Thymus (tissue), 11 donors: ENCODE data around the gene NLGN1. TPM values are rescaled to one million over a fixed set of nuclear protein-coding genes. Genes with fewer than 3 reads are reported as not detected.

Source experiments
- DNase-seq, 9 donors: peaks; one replicate each; pipeline ENCODE4 v3.0.0-alpha.2; 2013; ENCODE audit warnings: low spot score in 9 of 9, low read depth in 6 of 9, missing footprints in 1 of 9
- H3K27ac ChIP-seq, 2 donors: one replicate each; pipeline ENCODE4 v1.5.1; 2013; ENCODE audit warnings: control low read depth in 1 of 2, low read depth in 1 of 2, low read length in 1 of 2, mild to moderate bottlenecking in 1 of 2, moderate library complexity in 1 of 2
- H3K27me3 ChIP-seq, 2 donors: one replicate each; pipeline ENCODE4 v1.5.1; 2013; ENCODE audit warnings: low read length in 1 of 2; ENCODE audit not compliant: control insufficient read depth in 2 of 2, insufficient read depth in 1 of 2
- H3K36me3 ChIP-seq, 2 donors: one replicate each; pipeline ENCODE4 v1.5.1; 2013; ENCODE audit warnings: low read length in 1 of 2, mild to moderate bottlenecking in 1 of 2, moderate library complexity in 1 of 2; ENCODE audit not compliant: control insufficient read depth in 2 of 2, insufficient read depth in 2 of 2
- H3K4me1 ChIP-seq, 2 donors: one replicate each; pipeline ENCODE4 v1.5.1; 2013; ENCODE audit warnings: low read length in 2 of 2; ENCODE audit not compliant: control insufficient read depth in 2 of 2, insufficient read depth in 2 of 2
- H3K4me3 ChIP-seq, 2 donors: one replicate each; pipeline ENCODE4 v1.5.1; 2013; ENCODE audit warnings: low read length in 2 of 2, control low read depth in 1 of 2, mild to moderate bottlenecking in 1 of 2
- H3K9me3 ChIP-seq, 2 donors: one replicate each; pipeline ENCODE4 v1.5.1; 2013; ENCODE audit warnings: low read length in 1 of 2, mild to moderate bottlenecking in 1 of 2; ENCODE audit not compliant: control insufficient read depth in 2 of 2, insufficient read depth in 1 of 2
- WGBS: extraction: QIAGEN DNeasy Blood & Tissue Kit; methylation state at CpG from one replicate; pipeline ENCODE4 v1.1.7; 2013; 5-methylcytosine and 5-hydroxymethylcytosine counted together
- polyA plus RNA-seq: library from polyadenylated mRNA; stranded (reverse); fragments of 200-250 nt; gene quantifications from one replicate; pipeline ENCODE4 v1.2.3, GENCODE V29; 2013
- total RNA-seq: library from RNA; stranded (reverse); fragments of 120-200 nt; gene quantifications from one replicate; pipeline ENCODE4 v1.2.4, GENCODE V29; 2013
- donor health status: healthy.

NLGN1 gene
- total and polyA plus RNA-seq, 2 donors = 0.16 to 0.90 TPM

DNA sequence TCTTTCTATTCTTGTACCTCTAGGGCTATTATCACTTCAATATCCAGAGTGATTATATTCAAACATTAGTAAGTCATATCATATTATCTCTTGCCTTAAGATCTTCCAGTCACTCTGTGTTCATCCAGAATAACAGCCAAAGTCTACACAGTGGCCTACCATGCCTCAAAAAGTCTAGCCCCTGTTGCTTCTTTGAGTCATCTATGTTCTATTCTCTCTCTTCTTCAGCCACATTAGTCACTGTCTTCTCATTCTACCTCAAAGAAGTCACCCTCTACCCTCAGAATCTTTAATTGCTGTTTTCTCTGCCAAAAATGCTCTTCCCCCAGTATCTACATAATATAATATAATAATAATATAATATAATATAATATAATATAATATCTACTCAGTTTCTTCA is 356.0 kb downstream of the NLGN1 start:
- Histone ChIP-seq H3K36me3 (no peaks in the 10 kb centered on the region), H3K4me3 (no peak overlapping the region)
- no peak for DNase-seq

DNA sequence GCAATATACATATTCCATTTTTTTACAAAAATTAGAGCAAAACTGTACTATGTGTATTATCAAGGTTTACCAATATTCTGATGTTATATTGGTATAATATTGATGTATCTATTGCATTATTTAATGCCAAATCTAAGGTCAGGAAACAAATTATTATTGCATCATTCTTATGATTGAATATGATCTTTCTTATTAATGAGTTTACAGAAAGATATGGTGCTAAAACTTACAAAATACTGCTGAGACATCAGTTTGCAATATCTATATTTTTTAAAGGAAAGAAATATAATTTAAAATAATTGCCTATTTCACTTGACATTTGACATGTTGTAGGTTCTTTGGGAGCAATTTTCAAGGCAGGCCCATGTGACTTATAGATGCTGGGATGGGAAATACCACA is 357.6 kb downstream of the NLGN1 start:
- no peaks in the 10 kb centered on the region for H3K9me3 ChIP-seq
- no peak overlapping the region for H3K27ac ChIP-seq
- no peaks in the 10 kb centered on the region for H3K4me1 ChIP-seq
- H3K36me3 ChIP-seq = no peaks in the 10 kb centered on the region
- no peak for DNase-seq
- no peak overlapping the region for H3K4me3 ChIP-seq
- no peaks in the 10 kb centered on the region for H3K27me3 ChIP-seq

More for the DNA sequence above, 356.0 kb downstream of the NLGN1 start:
- Histone ChIP-seq H3K27ac (no peak overlapping the region), H3K4me1 (no peaks in the 10 kb centered on the region), H3K9me3 (no peaks in the 10 kb centered on the region), H3K27me3 (no peaks in the 10 kb centered on the region)

DNA sequence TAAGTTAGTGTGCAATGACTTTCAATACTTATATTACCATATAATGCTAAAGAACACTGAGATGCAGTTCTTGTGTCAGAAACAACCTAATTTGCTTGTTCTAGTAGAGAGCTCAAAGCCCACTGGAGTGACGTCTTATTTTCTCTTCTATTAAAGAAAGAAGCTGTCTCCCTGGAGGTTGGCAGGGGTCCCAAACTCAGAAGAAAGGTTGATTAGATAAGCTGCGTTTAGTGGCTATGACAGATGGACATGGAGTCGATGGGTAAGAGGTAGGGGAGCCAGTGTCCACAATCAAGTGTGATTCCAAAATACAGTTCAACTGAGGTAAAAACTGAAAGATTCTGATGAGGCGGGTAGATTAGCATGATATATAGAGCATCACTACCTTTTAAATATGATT is 363.6 kb downstream of the NLGN1 start:
- DNase-seq = no peak
- Histone ChIP-seq H3K27ac (no peak overlapping the region), H3K36me3 (no peaks in the 10 kb centered on the region), H3K4me1 (no peaks in the 10 kb centered on the region), H3K4me3 (no peak overlapping the region), H3K9me3 (no peaks in the 10 kb centered on the region), H3K27me3 (no peaks in the 10 kb centered on the region)
- 96% methylated on average over 4 of the region's 4 CpGs for WGBS

DNA sequence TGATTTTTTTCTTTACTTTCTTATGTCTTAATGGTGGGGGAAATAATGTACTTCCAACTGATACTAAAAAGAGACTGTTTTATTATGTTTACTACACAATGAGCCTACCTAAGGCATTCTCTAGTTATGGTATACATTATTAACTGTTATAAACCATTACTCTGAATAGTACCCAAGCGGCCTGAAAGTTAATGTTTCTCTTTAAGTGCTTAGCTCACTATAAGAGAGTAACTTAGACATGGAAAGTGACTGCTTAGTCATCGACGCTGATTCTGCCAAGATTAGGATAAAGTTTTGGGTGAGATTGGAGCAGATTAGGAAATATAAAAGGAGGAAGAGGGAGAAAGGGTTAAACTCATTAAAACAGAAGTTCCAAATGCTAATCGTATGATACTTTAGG is 365.0 kb downstream of the NLGN1 start:
- H3K9me3 ChIP-seq = no peaks in the 10 kb centered on the region
- no peaks in the 10 kb centered on the region for H3K4me1 ChIP-seq
- DNase-seq = no peak
- no peaks in the 10 kb centered on the region for H3K36me3 ChIP-seq
- no peak overlapping the region for H3K27ac ChIP-seq
- H3K4me3 ChIP-seq = no peak overlapping the region
- 91% methylated on average over 4 of the region's 4 CpGs for WGBS
- no peaks in the 10 kb centered on the region for H3K27me3 ChIP-seq

DNA sequence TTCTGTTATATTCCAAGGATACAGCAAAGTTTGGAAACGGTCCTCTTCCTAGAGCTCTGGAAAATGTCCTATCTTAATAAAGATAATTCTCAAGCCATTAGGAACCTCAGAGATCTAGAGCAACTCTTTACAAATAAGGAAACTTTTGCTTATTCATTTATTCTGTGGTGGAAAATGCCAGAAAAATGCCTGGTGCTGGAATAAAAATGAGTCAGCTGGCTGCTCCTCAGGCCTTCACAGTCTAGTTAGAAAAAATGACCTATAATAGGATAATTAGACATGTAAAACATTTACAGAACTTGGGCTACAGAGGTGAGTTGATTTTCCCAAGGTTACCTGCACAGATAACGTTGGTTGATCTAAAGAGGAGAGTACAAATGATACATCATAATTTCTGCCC is 372.5 kb downstream of the NLGN1 start:
- Histone ChIP-seq H3K9me3 (no peaks in the 10 kb centered on the region), H3K4me3 (no peak overlapping the region), H3K4me1 (no peaks in the 10 kb centered on the region), H3K27ac (no peak overlapping the region), H3K27me3 (no peaks in the 10 kb centered on the region), H3K36me3 (no peaks in the 10 kb centered on the region)
- 91% methylated on average over 2 of the region's 2 CpGs for WGBS
- DNase-seq = no peak

DNA sequence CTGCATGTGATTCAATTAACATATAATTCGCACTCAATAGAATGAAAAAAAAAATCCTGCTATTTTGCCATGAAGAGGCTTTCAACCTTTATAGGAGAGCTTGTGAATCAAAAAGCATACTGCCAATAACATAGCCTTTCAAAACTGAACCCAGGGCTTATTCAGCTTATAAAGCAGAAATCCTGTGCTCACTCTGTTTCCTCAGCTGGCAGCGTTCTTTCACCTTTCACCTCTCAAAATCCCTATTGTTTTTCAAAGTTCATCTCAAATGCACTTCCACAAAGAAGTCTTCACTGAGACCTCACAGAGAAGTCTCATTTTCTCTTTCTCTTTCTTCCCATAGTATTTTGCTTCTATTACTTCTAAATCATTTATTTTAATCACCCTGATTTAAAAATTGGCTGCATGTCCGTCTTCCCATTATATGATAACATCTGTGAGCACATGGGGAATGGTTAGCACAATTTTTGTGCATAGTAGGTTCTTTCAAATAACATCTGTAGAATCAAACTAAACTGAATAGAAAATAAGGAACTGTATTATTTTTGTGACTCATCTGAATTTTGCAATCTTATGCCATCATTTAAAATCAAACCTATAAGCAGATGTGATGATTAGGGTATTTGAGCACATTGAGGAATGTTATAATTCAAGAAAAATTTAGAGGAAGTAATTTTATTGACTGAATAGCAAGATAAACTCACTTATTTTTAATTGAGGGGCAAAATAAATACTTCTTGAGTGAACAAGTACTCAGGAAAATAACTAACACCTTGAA is 373.4 kb downstream of the NLGN1 start:
- DNase-seq = no peak
- H3K4me3 ChIP-seq = no peak overlapping the region
- no peaks in the 10 kb centered on the region for H3K27me3 ChIP-seq
- 87% methylated on average over 3 of the region's 3 CpGs for WGBS
- no peak overlapping the region for H3K27ac ChIP-seq
- no peaks in the 10 kb centered on the region for H3K9me3 ChIP-seq
- H3K4me1 ChIP-seq = no peaks in the 10 kb centered on the region
- H3K36me3 ChIP-seq = no peaks in the 10 kb centered on the region

DNA sequence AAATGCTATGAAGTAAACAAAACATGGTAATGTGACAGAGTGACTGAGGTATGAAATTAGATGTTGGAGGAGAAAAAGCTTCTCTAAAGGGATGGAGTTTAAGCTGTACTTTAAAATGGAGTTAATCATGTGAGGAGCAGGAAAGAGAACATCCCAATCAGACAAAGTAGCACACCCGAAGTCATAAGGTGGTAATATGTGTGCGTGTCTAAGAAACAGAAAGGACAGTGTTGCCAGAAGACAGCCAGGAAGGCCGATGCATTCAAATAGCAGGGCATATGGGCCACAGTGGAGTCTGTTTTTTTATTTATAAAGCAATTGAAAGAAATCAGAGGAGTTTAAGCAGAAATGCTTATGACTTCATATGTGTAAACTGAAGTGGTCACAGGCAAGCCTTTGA is 376.3 kb downstream of the NLGN1 start:
- no peaks in the 10 kb centered on the region for H3K4me1 ChIP-seq
- WGBS = 90% methylated on average over 3 of the region's 3 CpGs
- no peaks in the 10 kb centered on the region for H3K36me3 ChIP-seq

DNA sequence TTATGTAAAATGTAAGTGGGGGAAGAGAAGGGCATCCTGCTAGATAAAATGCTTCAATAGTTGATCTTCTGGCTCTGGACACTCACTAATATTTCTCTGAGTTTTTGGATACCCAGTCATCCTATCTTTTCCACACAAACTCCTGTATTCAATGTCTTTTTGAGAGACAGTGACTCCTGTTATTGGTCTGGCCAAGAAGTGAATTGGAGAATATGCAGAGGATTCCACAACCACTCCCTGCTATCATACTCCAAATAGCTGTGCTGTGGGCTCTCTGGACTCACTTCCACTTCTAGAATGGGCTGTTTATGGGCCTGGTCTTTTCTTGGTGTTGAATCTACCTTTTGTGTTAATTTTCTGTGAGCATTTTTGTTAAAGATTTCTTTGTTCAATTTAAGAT is 376.8 kb downstream of the NLGN1 start:
- no peak overlapping the region for H3K27ac ChIP-seq
- no peaks in the 10 kb centered on the region for H3K27me3 ChIP-seq
- H3K4me1 ChIP-seq = no peaks in the 10 kb centered on the region
- no peak overlapping the region for H3K4me3 ChIP-seq
- no peak for DNase-seq
- no peaks in the 10 kb centered on the region for H3K9me3 ChIP-seq
- no peaks in the 10 kb centered on the region for H3K36me3 ChIP-seq

More for the DNA sequence above, 376.3 kb downstream of the NLGN1 start:
- no peak overlapping the region for H3K4me3 ChIP-seq
- no peak for DNase-seq
- H3K27me3 ChIP-seq = no peaks in the 10 kb centered on the region
- no peaks in the 10 kb centered on the region for H3K9me3 ChIP-seq
- no peak overlapping the region for H3K27ac ChIP-seq

DNA sequence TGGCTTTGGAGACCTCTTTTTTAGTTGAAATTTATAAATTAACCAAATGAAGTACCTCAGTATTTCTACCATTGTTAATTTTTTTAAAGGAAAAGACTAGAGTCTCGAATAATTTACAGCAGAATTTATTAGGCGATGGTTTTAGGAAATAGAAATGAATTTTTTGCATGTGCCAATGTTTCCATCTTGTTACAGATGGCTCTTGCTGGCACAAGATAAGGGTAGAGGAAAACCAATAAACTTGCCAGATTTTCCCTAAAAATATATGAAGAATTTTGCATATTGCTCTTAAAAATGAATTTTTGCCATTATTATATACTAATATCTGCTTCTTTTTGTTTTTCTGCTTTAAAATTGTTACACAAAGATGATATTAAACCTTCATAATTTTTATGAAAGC is 380.7 kb downstream of the NLGN1 start:
- H3K4me1 ChIP-seq = no peaks in the 10 kb centered on the region
- no peak overlapping the region for H3K27ac ChIP-seq
- H3K27me3 ChIP-seq = no peaks in the 10 kb centered on the region
- no peaks in the 10 kb centered on the region for H3K9me3 ChIP-seq
- H3K36me3 ChIP-seq = no peaks in the 10 kb centered on the region
- H3K4me3 ChIP-seq = no peak overlapping the region
- no peak for DNase-seq
- 90% methylated on average over 2 of the region's 2 CpGs for WGBS
